GM23338 (cell line): ENCODE data around the gene ARF5. TPM values are rescaled to one million over a fixed set of nuclear protein-coding genes. Genes with fewer than 3 reads are reported as not detected.

ENCODE experiments used
- ATAC-seq: fragments of 200-7000 bp; cut with Tn5 transposase; 3 replicates; pipeline ENCODE4 v1.9.1; 2020
- DNase-seq: peaks from one replicate; pipeline ENCODE4 v3.0.0-alpha.2; 2015; ENCODE audit warnings: low spot score
- H2AFZ ChIP-seq: fragments of 200-600 bp; sonication (generic); 2 replicates; pipeline ENCODE4 v1.8.0; 2016; ENCODE audit warnings: antibody characterized with exemption, mild to moderate bottlenecking, moderate library complexity
- H3F3A ChIP-seq: fragments of 200-600 bp; sonication (generic); replicated peaks from 2 replicates; pipeline ENCODE4 v1.8.0; 2017; ENCODE audit warnings: antibody characterized with exemption, mixed run types, low read depth
- H3K27ac ChIP-seq: fragments of 200-600 bp; sonication (generic); 2 replicates; pipeline ENCODE4 v1.6.1; 2016; ENCODE audit warnings: low read depth
- H3K27me3 ChIP-seq: fragments of 200-600 bp; sonication (generic); 2 replicates; pipeline ENCODE4 v1.8.0; 2016; ENCODE audit warnings: mild to moderate bottlenecking, mixed run types, moderate library complexity; ENCODE audit not compliant: insufficient read depth
- H3K36me3 ChIP-seq: fragments of 200-600 bp; sonication (generic); 2 replicates; pipeline ENCODE4 v1.8.0; 2016; ENCODE audit warnings: mild to moderate bottlenecking; ENCODE audit not compliant: insufficient read depth
- H3K4me1 ChIP-seq: fragments of 200-600 bp; sonication (generic); 2 replicates; pipeline ENCODE4 v1.8.0; 2016; ENCODE audit warnings: mild to moderate bottlenecking, moderate library complexity; ENCODE audit not compliant: insufficient read depth
- H3K4me2 ChIP-seq: fragments of 200-600 bp; sonication (generic); 2 replicates; pipeline ENCODE4 v1.7.1; 2017; ENCODE audit warnings: mixed run types
- H3K4me3 ChIP-seq: fragments of 200-600 bp; sonication (generic); 2 replicates; pipeline ENCODE4 v1.6.1; 2016; ENCODE audit warnings: mixed run types
- H3K79me2 ChIP-seq: fragments of 200-600 bp; sonication (generic); replicated peaks from 2 replicates; pipeline ENCODE4 v1.8.0; 2017; ENCODE audit warnings: mild to moderate bottlenecking; ENCODE audit not compliant: insufficient read depth
- H3K9me2 ChIP-seq: fragments of 200-600 bp; sonication (generic); 2 replicates; pipeline ENCODE4 v1.8.0; 2017; ENCODE audit not compliant: insufficient read depth
- H4K20me1 ChIP-seq: fragments of 200-600 bp; sonication (generic); replicated peaks from 2 replicates; pipeline ENCODE4 v1.8.0; 2017; ENCODE audit warnings: mild to moderate bottlenecking; ENCODE audit not compliant: insufficient read depth
- H3K27ac Mint-ChIP-seq: 2 replicates; pipeline ENCODE4 v1.8.0; 2020; ENCODE audit warnings: inconsistent platforms, mild to moderate bottlenecking, moderate library complexity, mixed read lengths
- H3K27me3 Mint-ChIP-seq: 3 replicates; pipeline ENCODE4 v1.8.0; 2022; ENCODE audit warnings: low read depth, mild to moderate bottlenecking, moderate library complexity, mixed read lengths, inconsistent platforms; ENCODE audit not compliant: insufficient read depth, poor library complexity
- H3K36me3 Mint-ChIP-seq: 3 replicates; pipeline ENCODE4 v1.8.0; 2021; ENCODE audit warnings: low read depth, mild to moderate bottlenecking, inconsistent platforms, moderate library complexity, mixed read lengths
- H3K4me1 Mint-ChIP-seq: 3 replicates; pipeline ENCODE4 v1.8.0; 2020; ENCODE audit warnings: mild to moderate bottlenecking, inconsistent platforms, mixed read lengths
- H3K4me3 Mint-ChIP-seq: 3 replicates; pipeline ENCODE4 v1.8.0; 2021; ENCODE audit warnings: moderate library complexity, mild to moderate bottlenecking, inconsistent platforms, mixed read lengths
- H3K9me3 Mint-ChIP-seq: 3 replicates; pipeline ENCODE4 v1.8.0; 2020; ENCODE audit warnings: moderate library complexity, mild to moderate bottlenecking, inconsistent platforms, mixed read lengths
- REST ChIP-seq: IDR thresholded peaks from one replicate; pipeline ENCODE4 v1.6.1; 2018; ENCODE audit warnings: antibody characterized with exemption; ENCODE audit not compliant: unreplicated experiment
- STAT1 ChIP-seq: IDR thresholded peaks from one replicate; pipeline ENCODE4 v1.6.1; 2016; ENCODE audit warnings: antibody characterized with exemption; ENCODE audit not compliant: unreplicated experiment
- ZNF331 ChIP-seq: fragments of 250-450 bp; sonication (Bioruptor Pico); IDR thresholded peaks from 2 replicates; pipeline ENCODE4 v1.5.0; 2020; ENCODE audit warnings: low read depth, mild to moderate bottlenecking, moderate library complexity
- ZNF462 ChIP-seq: fragments of 250-450 bp; sonication (Bioruptor Pico); IDR thresholded peaks from 2 replicates; pipeline ENCODE4 v1.5.0; 2020; ENCODE audit warnings: mild to moderate bottlenecking, moderate library complexity
- polyA plus RNA-seq: library from polyadenylated mRNA; unstranded; fragments of >200 nt; fragmentation: Nextera tagmentation; extraction: Ambion mirVana; gene quantifications from 2 replicates; pipeline ENCODE4 v1.2.1, GENCODE V29; 2016
- total RNA-seq: library from RNA; depleted of rRNA; stranded (reverse); fragments of >200 nt; shearing (Covaris generic); gene quantifications from 2 replicates; pipeline ENCODE4 v1.2.3, GENCODE V29; 2014

The ARF5 gene
- total and polyA plus RNA-seq, 2 experiments from 2014 or later = 196 to 201 TPM

DNA sequence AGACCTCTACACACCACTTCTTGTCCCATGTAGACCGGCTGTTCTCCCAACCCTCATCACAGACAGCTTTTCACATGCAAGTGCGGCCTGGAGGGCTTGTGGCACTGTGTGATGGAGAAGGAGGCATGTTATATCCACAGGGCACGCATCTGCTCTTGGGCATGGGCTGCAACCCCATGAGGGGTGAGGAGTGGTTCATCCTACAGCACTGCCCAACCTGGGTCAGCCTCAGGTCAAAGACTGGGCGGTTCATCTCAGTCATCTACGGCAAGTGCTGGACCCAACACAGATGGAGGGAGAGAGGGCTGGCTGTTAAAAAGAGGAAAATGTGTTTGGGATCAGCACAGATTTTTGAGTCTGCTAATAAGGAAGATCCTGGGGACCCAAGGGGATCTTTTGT lies 7.5 kb downstream of the ARF5 start:
- H3K9me3 Mint-ChIP-seq = no peaks in the 10 kb centered on the region
- no peaks in the 10 kb centered on the region for H3K27me3 ChIP-seq
- peaks cover 10% of the 10 kb centered on the region; the same call in 1 of the 2 replicates for H3K36me3 ChIP-seq
- no peak for DNase-seq
- H3K4me2 ChIP-seq = no peak overlapping the region
- TF ChIP-seq ZNF331 (CRISPR knock-in tag) (no peak), ZNF462 (CRISPR knock-in tag) (no peak), REST (no peak), STAT1 (no peak)
- H3K4me3 ChIP-seq = no peak overlapping the region
- H3K27ac Mint-ChIP-seq = no peak overlapping the region
- H3K27me3 Mint-ChIP-seq = peaks cover 9% of the 10 kb centered on the region
- no peak overlapping the region for H3K4me3 Mint-ChIP-seq
- no peaks in the 10 kb centered on the region for H3F3A ChIP-seq
- no peaks in the 10 kb centered on the region; the same call in 1 of the 2 replicates for H4K20me1 ChIP-seq
- ATAC-seq = no peak
- H2AFZ ChIP-seq = no peak overlapping the region
- peaks cover 7% of the 10 kb centered on the region for H3K4me1 Mint-ChIP-seq
- H3K36me3 Mint-ChIP-seq = peaks cover 12% of the 10 kb centered on the region
- H3K4me1 ChIP-seq = 0 out of 2 replicates have a peak, but pooled peaks cover under 1% of the 10 kb centered on the region
- H3K79me2 ChIP-seq = no peaks in the 10 kb centered on the region
- no peak overlapping the region for H3K27ac ChIP-seq
- H3K9me2 ChIP-seq = no peaks in the 10 kb centered on the region
